ENCODE measurements around the gene OLA1.

GRCh38 chr2:174058026-174058425, 190.3 kb downstream of the OLA1 start:
- TF ChIP-seq YY1 (IDR thresholded peaks at IDR 0.05; ENCODE audit: insufficient read depth, insufficient read length) (no peak), ZNF274 (IDR thresholded peaks at IDR 0.05; ENCODE audit: low read depth, low read length) (no peak), SUZ12 (IDR thresholded peaks at IDR 0.05; ENCODE audit: extremely low read depth, insufficient read depth, insufficient read length) (no peak)
